ENCODE data around the gene COL23A1.

- TF ChIP-seq POLR2AphosphoS5 (IDR thresholded peaks at IDR 0.05; ENCODE audit: low read depth, low read length) (no peak), HDAC6 (IDR thresholded peaks at IDR 0.05; ENCODE audit: low read depth, low read length) (no peak)
These were observed 153.8 kb downstream of the COL23A1 start for GRCh38 chr5:178436326-178436940.

Measured in H1 (cell line).